Activated naive CD8-positive, alpha-beta T cell treated with anti-CD3 and anti-CD28 coated beads, Interleukin-2, amount 50 U/mL, for 16 hours (primary cell): Measurements from ENCODE around the gene KIF7.

Experiments
- DNase-seq: peaks from one replicate; pipeline ENCODE4 v3.0.0-alpha.2; 2020; ENCODE audit warnings: low read depth, low spot score

The KIF7 gene

GRCh38 chr15:89670971-89671560, 15.8 kb upstream of the KIF7 start:
- DNase-seq = no peak

- no peak for DNase-seq
Observed at GRCh38 chr15:89669941-89670340, 14.7 kb upstream of the KIF7 start.

- no peak for DNase-seq
Observed at GRCh38 chr15:89669309-89669865, 14.1 kb upstream of the KIF7 start.

GRCh38 chr15:89668171-89668570, 12.9 kb upstream of the KIF7 start:
- DNase-seq = no peak

- DNase-seq = no peak
Observed at GRCh38 chr15:89667706-89667960, 12.4 kb upstream of the KIF7 start.

GRCh38 chr15:89666858-89667705, 11.8 kb upstream of the KIF7 start:
- DNase-seq = no peak

GRCh38 chr15:89666184-89666857, 11.1 kb upstream of the KIF7 start:
- DNase-seq = no peak

- DNase-seq = no peak
Observed at GRCh38 chr15:89665449-89666181, 10.3 kb upstream of the KIF7 start.

GRCh38 chr15:89664441-89665350, 9.4 kb upstream of the KIF7 start:
- DNase-seq = no peak

- DNase-seq = no peak
Observed at GRCh38 chr15:89662893-89663626, 7.8 kb upstream of the KIF7 start.

- no peak for DNase-seq
Observed at GRCh38 chr15:89660556-89660955, 5.3 kb upstream of the KIF7 start.

- DNase-seq = no peak
Observed at GRCh38 chr15:89659295-89659694, 4.0 kb upstream of the KIF7 start.

GRCh38 chr15:89657686-89658200, 2.5 kb upstream of the KIF7 start:
- no peak for DNase-seq

- no peak for DNase-seq
Observed at GRCh38 chr15:89656116-89656815, 999 bp upstream of the KIF7 start.

GRCh38 chr15:89654301-89654761, 936 bp downstream of the KIF7 start:
- no peak for DNase-seq

GRCh38 chr15:89653578-89653977, 1.7 kb downstream of the KIF7 start:
- DNase-seq = no peak

GRCh38 chr15:89652666-89653065, 2.6 kb downstream of the KIF7 start:
- no peak for DNase-seq

- DNase-seq = no peak
Observed at GRCh38 chr15:89652131-89652530, 3.1 kb downstream of the KIF7 start.

GRCh38 chr15:89649716-89650115, 5.6 kb downstream of the KIF7 start:
- no peak for DNase-seq
